ENCODE measurements around the gene CRTC1.

- TF ChIP-seq CTCF (IDR thresholded peaks at IDR 0.05; ENCODE audit: poor library complexity), result no peak
- no peak for TF ChIP-seq EZH2 (IDR thresholded peaks at IDR 0.05; ENCODE audit: borderline replicate concordance)
Measured at GRCh38 chr19:18655173-18655844, 28.2 kb upstream of the CRTC1 start.
